RKO (cell line): ENCODE results near the gene GPR39.

Experiments
- DNase-seq: peaks from one replicate; pipeline ENCODE4 v3.0.0-alpha.2; 2016; ENCODE audit warnings: low spot score

The GPR39 gene

GRCh38 chr2:132642415-132642814, 225.8 kb downstream of the GPR39 start:
- no peak for DNase-seq

DNA sequence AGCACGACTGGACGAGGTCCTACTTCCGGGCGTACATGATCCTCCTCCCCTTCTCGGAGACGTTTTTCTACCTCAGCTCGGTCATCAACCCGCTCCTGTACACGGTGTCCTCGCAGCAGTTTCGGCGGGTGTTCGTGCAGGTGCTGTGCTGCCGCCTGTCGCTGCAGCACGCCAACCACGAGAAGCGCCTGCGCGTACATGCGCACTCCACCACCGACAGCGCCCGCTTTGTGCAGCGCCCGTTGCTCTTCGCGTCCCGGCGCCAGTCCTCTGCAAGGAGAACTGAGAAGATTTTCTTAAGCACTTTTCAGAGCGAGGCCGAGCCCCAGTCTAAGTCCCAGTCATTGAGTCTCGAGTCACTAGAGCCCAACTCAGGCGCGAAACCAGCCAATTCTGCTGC, 228.6 kb downstream of the GPR39 start:
- DNase-seq = no peak

- DNase-seq = no peak
Observed at GRCh38 chr2:132645722-132646539, 229.3 kb downstream of the GPR39 start.

GRCh38 chr2:132646540-132647108, 230.0 kb downstream of the GPR39 start:
- no peak for DNase-seq

- DNase-seq = peak; percentile 60
Observed at GRCh38 chr2:132651115-132652045, 234.8 kb downstream of the GPR39 start.

- no peak for DNase-seq
Observed at GRCh38 chr2:132652474-132652873, 235.9 kb downstream of the GPR39 start.

GRCh38 chr2:132654335-132654734, 237.7 kb downstream of the GPR39 start:
- no peak for DNase-seq

- DNase-seq = no peak
Observed at GRCh38 chr2:132654968-132655367, 238.4 kb downstream of the GPR39 start.

- no peak for DNase-seq
Observed at GRCh38 chr2:132656266-132656975, 239.8 kb downstream of the GPR39 start.

- no peak for DNase-seq
Observed at GRCh38 chr2:132659331-132659730, 242.7 kb downstream of the GPR39 start.

DNA sequence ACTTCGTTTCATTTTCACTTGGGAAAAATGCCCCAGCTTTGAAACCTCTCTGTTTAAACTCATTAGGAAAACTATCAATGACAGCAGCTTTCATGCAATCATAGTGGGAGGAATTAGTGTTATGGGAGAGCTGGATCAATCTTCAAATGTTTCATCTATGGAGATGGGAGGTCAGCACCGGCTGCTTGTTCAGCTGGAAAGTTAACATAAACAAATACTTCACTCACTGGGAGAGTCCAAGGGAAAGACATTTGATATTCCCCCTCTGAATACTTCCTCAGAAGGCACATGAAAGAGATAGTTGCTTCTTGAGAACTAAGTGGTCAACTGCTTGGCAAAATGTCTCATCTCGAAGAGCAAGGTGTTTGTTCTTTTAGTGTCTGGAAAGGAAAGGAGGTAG, 246.1 kb downstream of the GPR39 start:
- DNase-seq = no peak

GRCh38 chr2:132664096-132664495, 247.5 kb downstream of the GPR39 start:
- DNase-seq = no peak

- DNase-seq = no peak
Observed at GRCh38 chr2:132665401-132666140, 249.0 kb downstream of the GPR39 start.

GRCh38 chr2:132667706-132668105, 251.1 kb downstream of the GPR39 start:
- no peak for DNase-seq

DNA sequence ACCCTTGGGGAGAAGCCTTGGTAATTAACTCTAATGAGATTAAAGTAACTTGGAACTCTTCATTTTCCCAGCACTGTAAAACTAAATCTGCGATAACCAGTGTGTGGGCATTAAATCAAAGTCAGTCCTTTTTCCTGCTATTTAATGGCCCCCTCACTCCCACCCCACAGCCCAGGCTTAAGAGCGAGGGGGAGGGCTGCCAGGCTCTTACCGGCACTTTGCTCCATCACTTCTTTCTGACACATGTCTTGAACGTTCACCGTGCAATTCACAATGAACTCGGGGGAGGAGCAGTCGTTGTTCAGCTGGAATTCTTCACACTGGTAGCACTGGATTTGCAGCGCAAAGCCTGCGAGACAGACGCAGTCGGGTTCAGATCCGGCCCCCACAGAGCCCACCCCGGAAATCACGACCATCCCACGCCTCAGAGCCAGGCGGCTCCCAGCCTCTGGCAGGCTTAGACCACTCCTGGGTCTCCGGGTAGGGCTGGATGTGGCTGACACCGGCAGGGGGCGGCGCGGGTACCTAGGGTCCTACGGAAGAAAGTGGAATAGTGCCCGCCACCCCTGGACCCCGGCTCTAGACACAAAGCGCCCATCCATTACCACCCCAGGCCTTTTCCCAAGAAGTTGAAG, 251.7 kb downstream of the GPR39 start:
- DNase-seq = no peak

- no peak for DNase-seq
Observed at GRCh38 chr2:132668987-132669907, 252.6 kb downstream of the GPR39 start.

DNA sequence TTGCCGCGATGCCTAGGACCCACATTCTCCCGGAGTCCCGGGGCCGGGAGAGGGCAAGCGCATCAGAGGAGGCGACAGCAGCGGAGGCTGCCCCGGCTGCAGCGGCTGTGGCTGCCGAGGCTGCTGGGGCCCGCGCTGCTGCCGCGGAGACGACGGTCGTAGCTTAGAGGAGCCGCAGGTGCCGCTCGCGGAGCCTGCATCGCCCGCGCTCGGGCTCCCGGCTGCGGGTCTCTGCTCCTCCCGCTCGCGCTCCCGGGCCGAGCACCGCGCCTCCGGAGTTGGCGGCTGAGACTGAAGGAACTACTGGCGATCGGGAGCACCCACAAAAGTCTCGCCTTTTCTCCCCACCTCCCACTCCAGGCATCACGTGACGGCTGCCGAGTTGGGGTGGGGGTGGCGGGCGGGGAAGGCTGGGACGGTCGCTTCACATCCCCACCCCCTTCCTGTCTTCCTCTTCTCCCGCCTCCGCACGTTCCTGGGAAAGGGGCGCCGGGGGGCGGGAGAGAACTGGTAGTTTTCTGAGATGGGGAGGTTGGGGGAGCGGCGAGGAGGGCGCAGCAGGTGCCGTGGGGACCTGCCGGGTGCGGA, 253.4 kb downstream of the GPR39 start, which contains the start of gene LYPD1:
Gene LYPD1, minus strand, starts transcription at position 298 of the 588 bp plus-strand sequence. Its CDS starts 273 bp downstream, at position 25.
- no peak for DNase-seq

- DNase-seq = no peak
Observed at GRCh38 chr2:132670496-132671150, 254.0 kb downstream of the GPR39 start.
